H1 (cell line): ENCODE measurements around the gene SEMA6A.
A peak's percentile ranks its signal among the peaks of the same experiment; 100 is the strongest.

ENCODE experiments used
- CBX5 ChIP-seq: fragments of 300-800, 300-1000 bp; sonication (generic); IDR thresholded peaks from 2 replicates; pipeline ENCODE4 v1.7.1; 2016; ENCODE audit warnings: antibody characterized with exemption, low read length, low read depth
- CTCF ChIP-seq, 3 experiments: IDR thresholded peaks; 1 replicate in 2 of 3; 2 replicates in 1 of 3; pipeline versions ENCODE4 v1.5.1 to v1.6.1; 2011; ENCODE audit warnings: low read length in 3 of 3, mild to moderate bottlenecking in 3 of 3, inconsistent platforms in 2 of 3, low read depth in 1 of 3, moderate library complexity in 1 of 3; ENCODE audit not compliant: insufficient read depth in 1 of 3; ENCODE audit errors: control extremely low read depth in 1 of 3
- EZH2 ChIP-seq: fragments of 200-600 bp; sonication (generic); IDR thresholded peaks from 2 replicates; pipeline ENCODE4 v1.7.1; 2012; ENCODE audit warnings: low read depth, mild to moderate bottlenecking, moderate library complexity, low read length, inconsistent platforms; ENCODE audit not compliant: severe bottlenecking
- POLR2AphosphoS5 ChIP-seq: IDR thresholded peaks from 2 replicates; pipeline ENCODE4 v1.6.1; 2011; ENCODE audit warnings: low read depth, low read length

DNA sequence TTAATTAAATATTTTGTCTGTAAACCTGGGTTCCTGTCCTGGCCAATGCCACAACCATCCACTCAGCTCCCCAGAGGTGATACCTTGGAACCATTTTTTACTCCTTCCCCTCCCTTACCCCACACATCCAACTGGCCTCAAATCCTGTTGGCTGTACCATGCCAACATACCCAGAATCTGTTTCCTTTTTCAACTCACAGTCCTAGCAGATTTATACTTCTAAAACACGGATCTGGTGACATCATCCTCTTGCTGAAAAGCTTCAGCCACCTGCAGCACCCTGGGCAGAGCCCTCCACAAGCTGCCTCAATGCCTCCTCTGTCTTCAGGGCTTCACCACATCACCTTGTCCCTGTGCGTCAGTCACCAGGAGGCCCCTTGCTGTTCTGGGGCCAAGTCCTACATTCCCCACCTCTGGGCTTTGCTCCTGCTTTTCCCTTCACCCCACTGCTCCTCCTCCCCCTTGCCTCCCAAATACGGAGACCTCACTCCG is 14.9 kb downstream of the SEMA6A start:
- TF ChIP-seq CTCF (IDR thresholded peaks at IDR 0.05; ENCODE audit: control extremely low read depth in 1 of 3, insufficient read depth in 1 of 3, low read depth in 1 of 3, low read length in 3 of 3) (no peak), POLR2AphosphoS5 (peak; percentile 30), CBX5 (no peak), EZH2 (no peak)
